Skin epidermis (tissue), 12 donors: ENCODE results near the gene ANKRD6.
A peak's percentile ranks its signal among the peaks of the same experiment; 100 is the strongest.
"Not testable (repeated sequence)": the region's sequence is repeated elsewhere in the genome, so short reads cannot be mapped to it uniquely, and the experiment has no call there.

Experiments
- H3K27ac ChIP-seq, 21 experiments: fragments of 200-600 bp; sonication (generic) in 11 of 21; one replicate each; pipeline ENCODE4 v1.5.0; 2020; ENCODE audit warnings: mild to moderate bottlenecking in 3 of 21, inconsistent platforms in 2 of 21, moderate library complexity in 2 of 21
- H3K4me3 ChIP-seq, 7 experiments: fragments of 200-600 bp; sonication (generic) in 2 of 7; one replicate each; pipeline ENCODE4 v1.5.0; 2020; ENCODE audit warnings: inconsistent platforms in 2 of 7, mild to moderate bottlenecking in 2 of 7, moderate library complexity in 1 of 7

Gene ANKRD6

DNA sequence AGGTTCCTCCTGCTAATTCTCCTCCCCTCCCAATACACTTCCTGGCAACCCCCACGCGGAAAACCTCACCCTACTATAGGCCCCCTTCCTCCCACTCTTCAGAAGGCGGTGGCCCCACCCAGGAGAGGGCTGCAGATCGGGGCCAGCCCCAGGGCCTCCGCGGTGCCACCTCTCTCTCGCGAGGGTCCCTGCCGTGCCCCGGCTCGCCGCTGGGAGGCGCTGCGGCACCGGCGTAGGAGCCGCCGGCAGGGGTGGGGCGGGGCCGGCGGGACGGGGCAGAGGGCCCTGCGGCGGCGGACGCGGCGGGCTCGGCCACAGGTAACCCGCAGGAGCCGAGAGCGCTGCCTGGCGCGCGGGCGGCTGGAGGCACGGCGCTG is at the start of gene ANKRD6:
ANKRD6 (plus strand) TSS at position 278 of the 377 bp plus-strand sequence. CDS start 133,825 bp downstream, outside the sequence.
- H3K4me3 ChIP-seq: peak within 1 kb of the TSS; percentile 44 to 91 (median 72)
- H3K27ac ChIP-seq: peak within 1 kb of the TSS in 11 of 21 experiments; percentile 35 to 90 (median 66)

GRCh38 chr6:89385156-89385667 is 47.7 kb upstream of the ANKRD6 start:
- Histone ChIP-seq H3K4me3 (no peak overlapping the region), H3K27ac (peak overlapping the region in 3 of 21 experiments; percentile 14 to 38 (median 22))

GRCh38 chr6:89385846-89386245 is 47.1 kb upstream of the ANKRD6 start:
- peak overlapping the region in 4 of 21 experiments; percentile 6 to 38 (median 18) for H3K27ac ChIP-seq
- no peak overlapping the region for H3K4me3 ChIP-seq

DNA sequence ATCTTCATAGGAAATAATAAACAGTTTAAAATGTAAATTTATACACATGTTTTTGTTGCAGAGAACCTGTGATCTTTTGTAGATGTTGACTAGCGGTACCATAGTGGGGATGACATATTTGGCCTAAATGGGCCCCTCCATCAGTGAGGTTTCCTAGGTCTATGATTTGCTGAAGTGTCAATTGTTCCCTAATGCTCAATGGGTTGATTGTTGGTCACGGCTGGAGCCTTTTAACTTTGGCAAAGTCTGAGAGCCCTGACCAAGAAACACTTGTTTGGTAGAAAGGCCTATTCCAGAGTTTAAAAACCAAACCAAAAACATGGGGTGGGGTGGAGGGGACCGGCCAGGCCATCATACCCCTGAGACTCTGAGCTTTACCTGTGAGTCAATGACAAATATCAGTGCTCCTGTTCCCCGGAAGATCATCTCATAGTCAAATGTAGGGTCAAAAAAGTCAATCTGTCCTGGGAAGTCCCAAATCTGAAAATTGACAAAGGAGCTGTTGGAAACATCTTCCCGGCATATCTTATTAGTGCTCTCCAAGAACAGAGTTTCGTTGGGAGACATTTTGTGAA is 45.9 kb upstream of the ANKRD6 start:
- Histone ChIP-seq H3K4me3 (no peak overlapping the region), H3K27ac (no peak overlapping the region)

DNA sequence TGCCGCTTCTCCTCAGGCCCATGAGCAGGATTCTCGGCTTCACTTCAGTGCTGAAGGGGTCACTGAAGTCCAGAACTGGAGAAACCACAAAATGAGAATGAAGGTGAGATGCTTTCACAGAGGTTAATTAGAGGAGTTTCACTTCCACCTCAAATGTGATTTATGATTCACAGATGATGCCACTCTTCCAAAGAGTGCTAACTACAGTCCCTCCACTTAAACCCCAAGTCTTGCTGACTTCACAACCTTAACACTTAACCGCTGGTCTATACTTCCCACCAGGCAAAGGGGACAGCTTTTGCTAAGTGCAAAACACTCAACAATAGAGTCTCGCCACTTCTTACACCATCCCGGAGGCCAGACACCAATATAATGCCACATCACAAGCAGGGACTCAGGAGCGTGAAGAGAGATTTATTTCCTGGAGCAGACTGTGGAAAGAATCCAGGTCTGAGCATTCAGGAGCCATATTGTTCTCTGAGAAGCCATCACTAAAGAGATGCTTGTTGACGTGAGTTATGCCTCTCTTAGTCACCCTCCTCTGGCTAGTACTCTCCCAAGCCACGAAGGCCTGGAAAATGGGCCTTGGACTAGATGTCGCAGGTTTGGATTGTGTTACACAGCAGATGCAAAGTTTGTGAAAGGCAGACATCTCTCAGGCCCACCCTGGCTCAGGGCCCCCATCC is 45.3 kb upstream of the ANKRD6 start:
- Histone ChIP-seq H3K27ac (no peak overlapping the region), H3K4me3 (no peak overlapping the region)

DNA sequence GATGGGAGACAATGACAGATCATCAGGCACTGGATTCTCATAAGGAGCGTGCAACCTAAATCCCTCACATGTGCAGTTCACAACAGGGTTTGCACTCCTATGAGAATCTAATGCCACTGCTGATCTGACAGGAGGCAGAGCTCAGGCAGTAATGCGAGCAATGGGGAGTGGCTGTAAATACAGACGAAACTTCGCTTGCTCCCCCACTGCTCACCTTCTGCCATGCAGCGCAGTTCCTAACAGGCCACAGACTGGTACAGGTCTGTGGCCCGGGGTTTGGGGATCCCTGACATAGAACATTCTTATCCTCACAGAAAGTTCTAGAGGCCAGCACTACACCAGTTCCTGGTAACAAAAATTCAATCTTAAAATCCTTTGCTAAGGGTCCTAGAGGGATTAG is 44.1 kb upstream of the ANKRD6 start:
- no peak overlapping the region for H3K27ac ChIP-seq
- no peak overlapping the region for H3K4me3 ChIP-seq

- Histone ChIP-seq H3K27ac (no peak overlapping the region), H3K4me3 (no peak overlapping the region)
These were observed 40.1 kb upstream of the ANKRD6 start for GRCh38 chr6:89392823-89393222.

DNA sequence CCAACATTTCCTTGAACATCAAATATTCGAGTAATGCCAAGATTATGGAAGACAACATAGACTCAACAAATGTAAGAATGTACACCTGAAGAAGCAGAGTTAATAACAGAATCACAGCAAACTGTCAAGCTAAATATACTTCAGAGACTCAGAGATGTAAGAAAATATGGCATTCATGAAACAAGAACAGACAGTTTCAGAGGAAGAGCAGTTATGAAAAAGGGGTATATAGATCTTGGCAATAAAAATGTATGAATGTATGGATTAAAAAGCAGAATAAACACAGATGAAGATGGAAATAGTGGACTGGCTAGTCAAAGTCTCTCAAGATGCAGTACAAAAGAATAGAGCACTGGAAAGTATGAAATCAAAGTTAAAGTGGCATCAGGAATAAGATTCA is 39.3 kb upstream of the ANKRD6 start:
- no peak overlapping the region for H3K27ac ChIP-seq

DNA sequence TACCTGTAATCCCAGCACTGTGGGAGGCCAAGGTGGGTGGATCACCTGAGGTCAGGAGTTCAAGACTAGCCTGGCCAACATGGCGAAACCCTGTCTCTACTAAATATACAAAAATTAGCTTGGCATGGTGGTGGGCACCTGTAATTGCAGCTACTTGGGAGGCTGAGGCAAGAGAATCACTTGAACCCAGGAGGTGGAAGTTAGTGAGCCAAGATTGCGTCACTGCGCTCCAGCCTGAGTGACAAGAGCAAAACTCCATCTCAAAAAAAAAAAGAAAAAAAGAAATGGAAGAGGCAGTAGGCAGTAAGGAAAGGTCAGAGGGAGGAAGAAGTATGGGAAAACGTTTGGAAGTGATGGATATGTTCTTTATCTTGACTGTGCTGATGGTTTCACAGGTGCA is 35.1 kb upstream of the ANKRD6 start:
- H3K27ac ChIP-seq: not testable (repeated sequence)

More for the DNA sequence above, 39.3 kb upstream of the ANKRD6 start:
- no peak overlapping the region for H3K4me3 ChIP-seq

GRCh38 chr6:89398762-89399525 is 34.0 kb upstream of the ANKRD6 start:
- Histone ChIP-seq H3K27ac (no peak overlapping the region), H3K4me3 (no peak overlapping the region)

More for the DNA sequence above, 35.1 kb upstream of the ANKRD6 start:
- H3K4me3 ChIP-seq: not testable (repeated sequence)

DNA sequence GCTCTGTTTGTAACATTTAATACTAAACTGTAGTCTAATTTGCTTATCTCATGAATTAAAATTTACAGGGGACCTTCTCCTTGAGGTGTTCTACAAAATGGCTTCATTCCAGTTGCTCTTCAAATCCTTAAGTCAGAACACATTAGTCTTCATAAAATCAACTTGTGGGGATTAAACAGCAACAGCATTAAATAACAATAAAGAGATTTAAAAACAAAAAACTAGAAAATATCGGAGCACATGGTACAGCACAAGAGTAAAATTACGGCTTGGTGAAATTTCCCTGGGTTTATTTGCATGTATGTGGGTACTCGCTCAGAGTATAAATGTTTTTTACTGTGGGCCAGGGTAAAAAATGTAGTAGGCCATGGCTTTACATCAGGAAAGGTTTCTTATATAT is 32.9 kb upstream of the ANKRD6 start:
- Histone ChIP-seq H3K27ac (no peak overlapping the region), H3K4me3 (no peak overlapping the region)

DNA sequence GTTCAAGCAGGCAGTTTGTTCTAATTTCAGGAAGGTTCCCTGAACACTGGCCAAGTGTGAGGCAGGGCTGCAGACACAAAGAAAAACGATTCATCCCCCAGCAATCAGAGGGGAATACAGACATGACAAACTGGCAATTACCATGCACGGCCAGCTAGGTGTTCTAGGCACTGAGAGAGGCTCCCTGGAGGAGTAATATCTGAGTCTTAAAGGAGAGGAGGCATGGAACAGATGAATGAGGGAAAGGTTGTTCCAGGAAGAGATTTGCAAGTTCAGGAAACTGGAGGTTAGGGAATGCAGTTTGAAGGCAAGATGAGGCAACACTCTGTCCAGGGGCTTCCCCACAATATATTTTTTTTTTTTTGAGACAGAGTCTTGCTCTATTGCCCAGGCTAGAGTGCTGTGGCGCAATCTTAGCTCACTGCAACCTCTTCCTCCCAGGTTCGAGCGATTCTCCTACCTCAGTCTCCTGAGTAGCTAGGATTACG is 32.0 kb upstream of the ANKRD6 start:
- H3K27ac ChIP-seq: no peak overlapping the region
- no peak overlapping the region for H3K4me3 ChIP-seq

DNA sequence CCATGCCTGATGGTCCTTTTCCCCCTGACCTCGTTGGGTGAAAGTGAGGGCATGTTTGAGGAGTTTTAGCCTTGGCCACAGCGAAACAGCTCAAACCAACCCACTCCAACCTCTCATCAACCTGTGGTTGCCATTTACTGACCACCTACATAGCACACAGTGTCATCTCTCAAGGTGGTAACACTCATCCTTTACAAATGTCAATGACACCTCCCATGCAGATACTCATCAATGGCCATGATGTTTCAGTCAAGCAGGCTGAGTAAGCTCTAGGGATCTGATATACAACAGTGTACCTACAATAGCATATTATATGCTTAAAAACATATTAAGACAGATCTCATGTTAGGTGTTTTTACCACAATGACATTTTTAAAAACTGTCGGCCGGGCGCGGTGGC is 30.2 kb upstream of the ANKRD6 start:
- Histone ChIP-seq H3K27ac (no peak overlapping the region), H3K4me3 (no peak overlapping the region)

- Histone ChIP-seq H3K27ac (no peak overlapping the region), H3K4me3 (no peak overlapping the region)
These were observed 28.4 kb upstream of the ANKRD6 start for GRCh38 chr6:89404512-89404911.

DNA sequence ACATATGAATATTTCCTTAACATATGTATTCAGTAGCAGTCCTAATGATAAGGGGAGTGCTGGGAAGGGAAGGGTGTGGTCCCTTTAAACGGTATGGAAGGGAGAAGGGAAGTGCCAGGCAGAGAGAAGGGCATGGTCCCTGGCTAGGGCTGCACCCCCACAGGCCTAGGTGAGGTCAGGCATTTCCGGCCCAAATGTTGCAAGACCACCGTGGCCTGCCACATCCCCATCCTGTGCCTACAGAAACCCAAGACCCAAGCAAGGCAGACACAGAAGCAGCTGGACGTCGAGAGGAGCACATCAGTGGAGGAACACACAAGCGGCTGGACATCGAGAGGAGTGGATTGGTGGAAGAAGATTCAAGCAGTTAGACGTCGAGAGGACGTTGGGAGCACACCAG is 26.8 kb upstream of the ANKRD6 start:
- H3K4me3 ChIP-seq: no peak overlapping the region
- no peak overlapping the region for H3K27ac ChIP-seq

DNA sequence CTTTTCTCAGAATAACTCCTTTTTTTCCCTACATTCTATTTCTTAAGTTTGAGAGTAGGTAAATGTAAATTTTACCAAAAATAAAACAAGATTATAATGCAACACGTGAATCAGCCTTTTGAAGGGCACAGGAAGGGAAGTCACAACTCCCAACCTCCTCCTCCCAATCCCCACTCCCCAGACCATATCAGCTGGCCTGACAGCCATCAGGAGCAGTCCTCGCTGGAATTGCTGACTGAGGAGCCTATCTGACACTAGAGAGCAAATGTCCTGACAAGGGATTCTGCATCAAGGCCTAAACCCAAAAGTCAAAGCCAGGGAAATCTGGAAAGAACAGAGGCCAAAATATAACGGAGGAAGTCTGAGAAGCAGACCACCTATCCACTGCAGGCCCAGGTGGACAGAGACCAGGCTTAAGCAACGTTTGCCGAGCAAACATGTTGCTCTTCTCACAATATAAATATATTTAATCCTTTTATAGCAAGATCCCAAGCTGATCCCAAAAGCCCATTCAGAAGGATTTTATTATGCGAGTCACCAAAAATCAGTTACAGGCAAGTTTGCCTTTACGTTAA is 23.4 kb upstream of the ANKRD6 start:
- no peak overlapping the region for H3K4me3 ChIP-seq

GRCh38 chr6:89410231-89410761 is 22.7 kb upstream of the ANKRD6 start:
- Histone ChIP-seq H3K27ac (no peak overlapping the region), H3K4me3 (no peak overlapping the region)

More for the DNA sequence above, 23.4 kb upstream of the ANKRD6 start:
- no peak overlapping the region for H3K27ac ChIP-seq

GRCh38 chr6:89410788-89411144 is 22.2 kb upstream of the ANKRD6 start:
- peak overlapping the region; percentile 40 to 84 (median 67) for H3K4me3 ChIP-seq

GRCh38 chr6:89411145-89412070 is 21.5 kb upstream of the ANKRD6 start:
- Histone ChIP-seq H3K27ac (peak overlapping the region in 18 of 21 experiments; percentile 38 to 86 (median 68)), H3K4me3 (peak overlapping the region; percentile 40 to 84 (median 67))

More at GRCh38 chr6:89410788-89411144, 22.2 kb upstream of the ANKRD6 start:
- H3K27ac ChIP-seq: peak overlapping the region in 10 of 21 experiments; percentile 48 to 86 (median 80)
